A673 (cell line): ENCODE results near the gene EPHA6. TPM values are rescaled to one million over a fixed set of nuclear protein-coding genes. Genes with fewer than 3 reads are reported as not detected.

Experiments used
- BruUV-seq: library from RNA; stranded (reverse); fragments of 400-500 nt; replicated peaks from 2 replicates; lab custom pipeline; 2021; lab: Mats Ljungman, UMichigan
- CTCF ChIA-PET: fragments of 300-600 bp; sonication (Branson Sonifier 250); formaldehyde crosslinking; loops from one replicate; lab custom pipeline; 2022; ENCODE audit warnings: antibody characterized with exemption; lab: Charles Lee
- POLR2A ChIA-PET: fragments of 300-600 bp; sonication (Branson Sonifier 250); formaldehyde crosslinking; loops from one replicate; lab custom pipeline; 2022; ENCODE audit warnings: antibody characterized with exemption; ENCODE audit not compliant: low non-redundant PET; lab: Charles Lee
- DNase-seq: peaks from one replicate; pipeline ENCODE4 v3.0.0-alpha.2; 2015; ENCODE audit warnings: low spot score
- H3K27ac ChIP-seq: fragments of 200-600 bp; sonication (generic); 2 replicates; pipeline ENCODE4 v1.5.1; 2016; ENCODE audit warnings: mixed run types, low read depth, mild to moderate bottlenecking, mixed read lengths, antibody characterized with exemption, low read length; ENCODE audit not compliant: poor library complexity, severe bottlenecking
- H3K27me3 ChIP-seq: fragments of 200-600 bp; sonication (generic); replicated peaks from 2 replicates; pipeline ENCODE4 v1.6.1; 2017; ENCODE audit warnings: mixed run types, low read depth, mild to moderate bottlenecking, mixed read lengths, antibody characterized with exemption, low read length; ENCODE audit not compliant: insufficient read depth, poor library complexity
- H3K36me3 ChIP-seq: fragments of 200-600 bp; sonication (generic); 2 replicates; pipeline ENCODE4 v1.6.1; 2016; ENCODE audit warnings: mixed run types, mild to moderate bottlenecking, mixed read lengths, antibody characterized with exemption, low read length; ENCODE audit not compliant: insufficient read depth, poor library complexity, severe bottlenecking
- H3K4me1 ChIP-seq: fragments of 200-600 bp; sonication (generic); 2 replicates; pipeline ENCODE4 v1.6.1; 2017; ENCODE audit warnings: mixed run types, mild to moderate bottlenecking, mixed read lengths, antibody characterized with exemption, low read length; ENCODE audit not compliant: insufficient read depth, poor library complexity, severe bottlenecking
- H3K4me3 ChIP-seq: fragments of 200-600 bp; sonication (generic); 2 replicates; pipeline ENCODE4 v1.5.1; 2016; ENCODE audit warnings: low read depth, mixed run types, mild to moderate bottlenecking, mixed read lengths, low read length; ENCODE audit not compliant: poor library complexity, severe bottlenecking
- H3K9me3 ChIP-seq: fragments of 200-600 bp; sonication (generic); 2 replicates; pipeline ENCODE4 v1.6.1; 2016; ENCODE audit warnings: mixed run types, low read depth, mild to moderate bottlenecking, mixed read lengths, antibody characterized with exemption, low read length; ENCODE audit not compliant: poor library complexity, severe bottlenecking
- CTCF ChIP-seq: fragments of 300-800, 200-600 bp; sonication (generic); conservative IDR thresholded peaks from 2 replicates; pipeline ENCODE4 v1.5.1; 2017; ENCODE audit warnings: low read depth, mild to moderate bottlenecking, antibody characterized with exemption, low read length, moderate library complexity, mixed read lengths
- EZH2 ChIP-seq: fragments of 200-600 bp; sonication (generic); IDR thresholded peaks from 2 replicates; pipeline ENCODE4 v1.6.1; 2017; ENCODE audit warnings: borderline replicate concordance, low read depth, mild to moderate bottlenecking, mixed read lengths, antibody characterized with exemption, low read length; ENCODE audit not compliant: poor library complexity, severe bottlenecking
- intact Hi-C: fragments of 100-400 bp; cut with micrococcal nuclease; formaldehyde crosslinking; loops from one replicate; pipeline ENCODE4 v1.10.0; 2022; ENCODE audit not compliant: unreplicated experiment
- total RNA-seq: library from RNA; stranded (reverse); gene quantifications from 2 replicates; pipeline ENCODE4 v1.2.3, GENCODE V29; 2021

Gene EPHA6
- total RNA-seq, 1 experiment from 2014 or later, result not detected

- POLR2A ChIA-PET, result no interaction called here
- intact Hi-C loops, result no loop called here
- no peak overlapping the region for H3K4me3 ChIP-seq
- no peak for DNase-seq
- H3K27me3 ChIP-seq, result no peaks in the 10 kb centered on the region
- CTCF ChIA-PET, result no interaction called here
- no peaks in the 10 kb centered on the region for H3K36me3 ChIP-seq
- H3K9me3 ChIP-seq, result peaks cover 8% of the 10 kb centered on the region
- no peak overlapping the region for H3K27ac ChIP-seq
- no peaks in the 10 kb centered on the region for H3K4me1 ChIP-seq
- no peak for TF ChIP-seq CTCF
- TF ChIP-seq EZH2, result no peak
- no TSS peak for BruUV-seq
These were observed 63.1 kb downstream of the EPHA6 start for GRCh38 chr3:96877510-96877909.

- ChIA-PET CTCF (no interaction called here), POLR2A (no interaction called here)
- no TSS peak for BruUV-seq
- no peaks in the 10 kb centered on the region for H3K27me3 ChIP-seq
- TF ChIP-seq EZH2 (no peak), CTCF (no peak)
- no peaks in the 10 kb centered on the region for H3K36me3 ChIP-seq
- no peak overlapping the region for H3K4me3 ChIP-seq
- H3K4me1 ChIP-seq, result no peaks in the 10 kb centered on the region
- no peak overlapping the region for H3K27ac ChIP-seq
- intact Hi-C loops, result no loop called here
- H3K9me3 ChIP-seq, result peaks cover 12% of the 10 kb centered on the region
- no peak for DNase-seq
These were observed 85.6 kb downstream of the EPHA6 start for GRCh38 chr3:96900031-96900430.

- CTCF ChIA-PET, result no interaction called here
- no peak overlapping the region for H3K4me3 ChIP-seq
- DNase-seq, result no peak
- intact Hi-C loops, result no loop called here
- no peaks in the 10 kb centered on the region for H3K36me3 ChIP-seq
- H3K4me1 ChIP-seq, result no peaks in the 10 kb centered on the region
- POLR2A ChIA-PET, result no interaction called here
- no TSS peak for BruUV-seq
- peaks cover 12% of the 10 kb centered on the region for H3K9me3 ChIP-seq
- H3K27ac ChIP-seq, result no peak overlapping the region
- no peaks in the 10 kb centered on the region for H3K27me3 ChIP-seq
- no peak for TF ChIP-seq EZH2
- no peak for TF ChIP-seq CTCF
These were observed 86.2 kb downstream of the EPHA6 start for GRCh38 chr3:96900566-96900965.
